ENCODE measurements around the gene ITGA7.

ITGA7 gene

DNA sequence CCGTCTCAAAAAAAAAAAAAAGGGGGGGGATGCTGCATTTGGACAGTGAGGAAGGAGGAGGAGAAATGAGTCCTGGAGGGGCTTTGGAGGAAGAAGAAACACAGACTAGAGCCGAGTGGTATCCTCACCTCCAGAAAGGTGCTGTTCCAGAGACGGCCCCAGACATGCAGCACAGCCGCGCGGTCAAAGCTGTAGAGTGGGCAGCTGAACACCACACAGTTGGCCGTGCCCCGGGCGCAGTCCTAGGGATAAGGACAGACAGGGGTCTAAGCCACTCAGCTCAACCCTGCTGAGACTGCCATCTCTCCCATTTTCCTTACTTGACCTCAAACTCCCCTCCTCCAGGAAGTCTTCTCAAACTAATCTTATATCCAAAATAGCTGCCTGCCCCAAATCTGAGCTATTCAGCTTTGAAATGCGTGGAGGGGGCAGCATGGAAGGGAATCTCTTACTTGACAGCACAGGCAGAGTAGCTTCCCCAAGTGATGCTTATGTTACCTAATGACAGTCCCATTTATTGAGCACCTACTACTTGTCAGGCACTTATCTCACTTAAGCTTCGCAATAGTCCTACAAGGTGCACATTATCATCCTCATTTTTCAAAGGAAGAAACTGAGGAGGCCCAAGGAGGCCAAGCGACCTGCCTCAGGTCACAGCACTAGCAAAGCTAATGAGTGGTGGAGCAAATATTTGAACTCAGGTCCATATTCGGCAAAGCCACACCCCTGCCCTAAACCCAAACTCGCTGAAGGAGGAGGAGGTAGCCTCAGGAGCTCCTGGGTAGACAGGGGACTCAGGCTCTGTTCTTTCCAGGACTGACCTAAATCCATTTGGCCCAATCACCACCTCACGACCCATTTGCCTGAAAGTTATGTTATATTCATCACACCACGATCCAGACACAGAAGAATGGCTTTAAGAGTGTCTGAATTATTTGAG, 18.7 kb downstream of the ITGA7 start:
- Histone ChIP-seq H3K4me2 (ENCODE audit: low read length, poor library complexity, severe bottlenecking) (no peak overlapping the region), H3K79me1 (replicated peaks; ENCODE audit: low read length, poor library complexity, severe bottlenecking) (no peaks in the 10 kb centered on the region), H3K27ac (ENCODE audit: low read length, poor library complexity, severe bottlenecking) (no peak overlapping the region), H3K9ac (ENCODE audit: low read length) (no peak overlapping the region), H3K4me1 (ENCODE audit: control insufficient read depth, insufficient read depth, low read depth, low read length) (no peaks in the 10 kb centered on the region), H4K8ac (ENCODE audit: low read length) (no peak overlapping the region), H3K27me3 (ENCODE audit: control insufficient read depth in 1 of 2, insufficient read depth in 1 of 2, low read length in 2 of 2) (peaks cover 0 to 22% of the 10 kb centered on the region in 2 experiments), H2BK12ac (ENCODE audit: low read length in 2 of 2) (no peak overlapping the region), H2AK5ac (ENCODE audit: low read length, severe bottlenecking) (no peak overlapping the region), H3K18ac (ENCODE audit: low read depth in 1 of 2, low read length in 2 of 2) (no peak overlapping the region), H4K91ac (ENCODE audit: low read length) (no peak overlapping the region), H3K4ac (ENCODE audit: low read depth in 1 of 2, low read length in 2 of 2) (no peak overlapping the region), H2BK15ac (ENCODE audit: low read depth, poor library complexity, severe bottlenecking) (peak overlapping the region; percentile 16), H2BK5ac (ENCODE audit: low read depth, low read length, poor library complexity, severe bottlenecking) (no peak overlapping the region), H3K23ac (ENCODE audit: low read length in 2 of 2) (no peak overlapping the region), H3K36me3 (ENCODE audit: control insufficient read depth in 1 of 2, insufficient read depth in 2 of 2, low read depth in 1 of 2, low read length in 2 of 2) (peaks cover 0 to 66% of the 10 kb centered on the region in 2 experiments), H3K14ac (ENCODE audit: low read length in 2 of 2) (no peak overlapping the region), H3K9me3 (ENCODE audit: control insufficient read depth, low read length) (no peaks in the 10 kb centered on the region), H2BK120ac (ENCODE audit: low read depth, low read length) (no peak overlapping the region), H2AFZ (ENCODE audit: low read depth, low read length) (no peak overlapping the region), H3K4me3 (ENCODE audit: insufficient read depth in 1 of 2, low read depth in 1 of 2, low read length in 2 of 2) (no peak overlapping the region)
- DNase-seq: no peak
- 86% methylated on average over 14 of the region's 16 CpGs for WGBS

DNA sequence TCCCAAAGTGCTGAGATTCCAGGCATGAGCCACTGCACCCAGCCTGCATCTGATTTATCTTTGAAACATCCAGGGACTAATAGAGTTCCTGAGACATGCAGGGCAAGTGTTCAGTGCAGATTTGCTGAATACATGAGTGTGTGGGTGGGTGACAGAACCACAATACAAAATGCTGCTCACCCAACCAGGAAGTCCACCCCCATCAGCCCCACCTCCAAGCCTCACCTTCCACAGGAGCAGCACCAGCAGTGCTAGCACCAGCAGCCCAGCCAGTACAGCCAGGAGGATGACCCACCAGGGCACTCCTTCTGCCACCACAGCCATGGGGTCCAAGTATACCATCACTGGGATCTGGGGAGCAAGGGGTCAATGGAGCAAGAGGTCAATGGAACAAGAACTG, 20.0 kb downstream of the ITGA7 start:
- no peak overlapping the region for H3K14ac ChIP-seq (ENCODE audit: low read length in 2 of 2)
- peaks cover 0 to 25% of the 10 kb centered on the region in 2 experiments for H3K27me3 ChIP-seq (ENCODE audit: control insufficient read depth in 1 of 2, insufficient read depth in 1 of 2, low read length in 2 of 2)
- no peaks in the 10 kb centered on the region for H3K79me1 ChIP-seq (replicated peaks; ENCODE audit: low read length, poor library complexity, severe bottlenecking)
- H3K4me1 ChIP-seq (ENCODE audit: control insufficient read depth, insufficient read depth, low read depth, low read length): no peaks in the 10 kb centered on the region
- H3K9me3 ChIP-seq (ENCODE audit: control insufficient read depth, low read length): no peaks in the 10 kb centered on the region
- no peak overlapping the region for H4K91ac ChIP-seq (ENCODE audit: low read length)
- no peak overlapping the region for H3K4ac ChIP-seq (ENCODE audit: low read depth in 1 of 2, low read length in 2 of 2)
- no peak overlapping the region for H3K27ac ChIP-seq (ENCODE audit: low read length, poor library complexity, severe bottlenecking)
- no peak overlapping the region for H3K9ac ChIP-seq (ENCODE audit: low read length)
- no peak overlapping the region for H2AFZ ChIP-seq (ENCODE audit: low read depth, low read length)
- H3K4me2 ChIP-seq (ENCODE audit: low read length, poor library complexity, severe bottlenecking): no peak overlapping the region
- H2BK5ac ChIP-seq (ENCODE audit: low read depth, low read length, poor library complexity, severe bottlenecking): no peak overlapping the region
- no peak overlapping the region for H2BK12ac ChIP-seq (ENCODE audit: low read length in 2 of 2)
- H2AK5ac ChIP-seq (ENCODE audit: low read length, severe bottlenecking): no peak overlapping the region
- no peak for DNase-seq
- H3K18ac ChIP-seq (ENCODE audit: low read depth in 1 of 2, low read length in 2 of 2): no peak overlapping the region
- H2BK120ac ChIP-seq (ENCODE audit: low read depth, low read length): no peak overlapping the region
- H3K23ac ChIP-seq (ENCODE audit: low read length in 2 of 2): no peak overlapping the region
- no peak overlapping the region for H3K4me3 ChIP-seq (ENCODE audit: insufficient read depth in 1 of 2, low read depth in 1 of 2, low read length in 2 of 2)
- H3K36me3 ChIP-seq (ENCODE audit: control insufficient read depth in 1 of 2, insufficient read depth in 2 of 2, low read depth in 1 of 2, low read length in 2 of 2): peaks cover 0 to 54% of the 10 kb centered on the region in 2 experiments
- H2BK15ac ChIP-seq (ENCODE audit: low read depth, poor library complexity, severe bottlenecking): no peak overlapping the region
- H4K8ac ChIP-seq (ENCODE audit: low read length): no peak overlapping the region

DNA sequence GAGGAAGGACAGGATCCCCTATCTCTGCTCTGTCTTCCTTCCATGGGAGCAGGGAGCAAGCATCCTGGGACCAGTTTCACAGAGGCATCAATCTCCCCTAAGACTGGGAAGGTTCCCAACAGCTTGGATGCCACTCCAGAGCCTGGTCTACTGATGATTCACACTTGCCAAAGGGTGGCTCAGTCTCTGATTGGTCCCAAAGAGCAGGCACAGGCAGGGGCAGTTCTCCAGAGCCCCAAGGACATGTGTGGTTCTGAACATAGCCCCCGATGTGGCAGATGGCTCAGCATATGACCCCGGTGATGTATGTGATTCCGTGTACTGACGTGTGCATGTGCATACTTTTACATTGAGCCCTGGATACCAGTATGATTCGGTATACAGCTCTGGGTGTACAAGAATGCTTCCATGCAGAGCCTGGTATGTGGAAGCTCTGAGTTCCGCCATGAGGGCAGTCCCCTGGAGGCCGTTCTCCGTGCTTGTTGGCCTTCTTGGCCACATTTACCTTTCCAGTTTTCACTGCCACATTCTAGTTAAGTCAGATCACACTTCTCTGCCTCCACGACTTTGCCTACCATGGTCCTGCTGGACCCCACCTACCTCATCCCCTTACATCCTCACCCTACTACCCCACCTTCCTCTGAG, 21.2 kb downstream of the ITGA7 start:
- Histone ChIP-seq H3K9me3 (ENCODE audit: control insufficient read depth, low read length) (no peaks in the 10 kb centered on the region), H2AK5ac (ENCODE audit: low read length, severe bottlenecking) (no peak overlapping the region), H3K9ac (ENCODE audit: low read length) (no peak overlapping the region), H4K91ac (ENCODE audit: low read length) (no peak overlapping the region), H3K4me3 (ENCODE audit: insufficient read depth in 1 of 2, low read depth in 1 of 2, low read length in 2 of 2) (no peak overlapping the region), H2AFZ (ENCODE audit: low read depth, low read length) (no peak overlapping the region), H3K79me1 (replicated peaks; ENCODE audit: low read length, poor library complexity, severe bottlenecking) (no peaks in the 10 kb centered on the region), H3K36me3 (ENCODE audit: control insufficient read depth in 1 of 2, insufficient read depth in 2 of 2, low read depth in 1 of 2, low read length in 2 of 2) (peaks cover 0 to 43% of the 10 kb centered on the region in 2 experiments), H3K14ac (ENCODE audit: low read length in 2 of 2) (no peak overlapping the region), H4K8ac (ENCODE audit: low read length) (no peak overlapping the region), H3K18ac (ENCODE audit: low read depth in 1 of 2, low read length in 2 of 2) (no peak overlapping the region), H3K4ac (ENCODE audit: low read depth in 1 of 2, low read length in 2 of 2) (no peak overlapping the region), H2BK120ac (ENCODE audit: low read depth, low read length) (no peak overlapping the region), H2BK15ac (ENCODE audit: low read depth, poor library complexity, severe bottlenecking) (no peak overlapping the region), H3K23ac (ENCODE audit: low read length in 2 of 2) (no peak overlapping the region), H2BK5ac (ENCODE audit: low read depth, low read length, poor library complexity, severe bottlenecking) (no peak overlapping the region), H3K4me1 (ENCODE audit: control insufficient read depth, insufficient read depth, low read depth, low read length) (peaks cover 6% of the 10 kb centered on the region), H3K27me3 (ENCODE audit: control insufficient read depth in 1 of 2, insufficient read depth in 1 of 2, low read length in 2 of 2) (peaks cover 0 to 26% of the 10 kb centered on the region in 2 experiments), H2BK12ac (ENCODE audit: low read length in 2 of 2) (no peak overlapping the region), H3K27ac (ENCODE audit: low read length, poor library complexity, severe bottlenecking) (no peak overlapping the region), H3K4me2 (ENCODE audit: low read length, poor library complexity, severe bottlenecking) (no peak overlapping the region)
- 83% methylated on average over 9 of the region's 9 CpGs for WGBS
- no peak for DNase-seq

DNA sequence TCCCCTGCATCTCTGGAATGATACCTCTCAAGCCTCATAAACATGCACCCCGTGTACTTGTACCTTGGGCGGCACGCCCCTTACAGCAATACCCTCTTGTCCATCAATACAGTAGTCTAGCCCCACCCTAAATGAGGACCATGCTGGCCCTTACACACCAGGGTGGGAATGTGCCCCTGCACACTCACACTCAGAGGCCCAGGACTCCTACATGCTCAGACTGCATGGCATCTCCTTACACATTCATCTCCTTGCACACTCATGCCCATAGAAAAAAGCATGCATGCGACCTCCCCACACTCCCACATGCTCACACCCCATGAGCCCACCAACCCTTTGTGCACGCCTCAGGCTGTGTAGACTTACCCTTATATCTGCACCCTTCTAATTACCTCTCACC, 22.0 kb downstream of the ITGA7 start:
- Histone ChIP-seq H4K8ac (ENCODE audit: low read length) (no peak overlapping the region), H3K4me3 (ENCODE audit: insufficient read depth in 1 of 2, low read depth in 1 of 2, low read length in 2 of 2) (no peak overlapping the region), H3K27me3 (ENCODE audit: control insufficient read depth in 1 of 2, insufficient read depth in 1 of 2, low read length in 2 of 2) (peaks cover 0 to 33% of the 10 kb centered on the region in 2 experiments), H3K4me2 (ENCODE audit: low read length, poor library complexity, severe bottlenecking) (no peak overlapping the region), H2BK5ac (ENCODE audit: low read depth, low read length, poor library complexity, severe bottlenecking) (no peak overlapping the region), H3K4ac (ENCODE audit: low read depth in 1 of 2, low read length in 2 of 2) (no peak overlapping the region), H3K9me3 (ENCODE audit: control insufficient read depth, low read length) (no peaks in the 10 kb centered on the region), H2BK120ac (ENCODE audit: low read depth, low read length) (no peak overlapping the region), H4K91ac (ENCODE audit: low read length) (no peak overlapping the region), H2AK5ac (ENCODE audit: low read length, severe bottlenecking) (no peak overlapping the region), H3K14ac (ENCODE audit: low read length in 2 of 2) (no peak overlapping the region), H3K79me1 (replicated peaks; ENCODE audit: low read length, poor library complexity, severe bottlenecking) (no peaks in the 10 kb centered on the region), H3K23ac (ENCODE audit: low read length in 2 of 2) (no peak overlapping the region), H3K27ac (ENCODE audit: low read length, poor library complexity, severe bottlenecking) (no peak overlapping the region), H2AFZ (ENCODE audit: low read depth, low read length) (no peak overlapping the region), H3K9ac (ENCODE audit: low read length) (no peak overlapping the region), H3K36me3 (ENCODE audit: control insufficient read depth in 1 of 2, insufficient read depth in 2 of 2, low read depth in 1 of 2, low read length in 2 of 2) (peaks cover 0 to 38% of the 10 kb centered on the region in 2 experiments), H3K18ac (ENCODE audit: low read depth in 1 of 2, low read length in 2 of 2) (no peak overlapping the region), H2BK12ac (ENCODE audit: low read length in 2 of 2) (no peak overlapping the region), H2BK15ac (ENCODE audit: low read depth, poor library complexity, severe bottlenecking) (no peak overlapping the region), H3K4me1 (ENCODE audit: control insufficient read depth, insufficient read depth, low read depth, low read length) (peaks cover 9% of the 10 kb centered on the region)
- DNase-seq: no peak
- WGBS: 85% methylated on average over 5 of the region's 5 CpGs

Data from mesenchymal stem cell (in vitro differentiated cells and primary cell).